HAP-1 (cell line): Measurements from ENCODE around the gene ITPK1.

Experiments used
- DNase-seq, 2 experiments: peaks; one replicate each; pipeline ENCODE4 v3.0.0-alpha.2; 2016 to 2020; ENCODE audit warnings: low spot score in 2 of 2
- H3K27me3 ChIP-seq: fragments of 250-450 bp; sonication (Bioruptor Pico); 2 replicates; pipeline ENCODE4 v1.5.1; 2020; ENCODE audit warnings: low read depth, mild to moderate bottlenecking, moderate library complexity
- H3K36me3 ChIP-seq: fragments of 250-450 bp; sonication (Bioruptor Pico); replicated peaks from 2 replicates; pipeline ENCODE4 v1.5.1; 2020; ENCODE audit warnings: mild to moderate bottlenecking
- H3K4me1 ChIP-seq: fragments of 250-450 bp; sonication (Bioruptor Pico); 2 replicates; pipeline ENCODE4 v1.5.1; 2020; ENCODE audit warnings: mild to moderate bottlenecking
- H3K4me3 ChIP-seq: fragments of 250-450 bp; sonication (Bioruptor Pico); 2 replicates; pipeline ENCODE4 v1.5.1; 2020; ENCODE audit warnings: mild to moderate bottlenecking, moderate library complexity
- H3K9me3 ChIP-seq: fragments of 250-450 bp; sonication (Bioruptor Pico); 2 replicates; pipeline ENCODE4 v1.5.1; 2020; ENCODE audit warnings: mild to moderate bottlenecking, moderate library complexity
- in situ Hi-C: fragments of 300-500 bp; cut with MboI; formaldehyde crosslinking; loops from 3 replicates; pipeline ENCODE4 v1.14.3; 2020; ENCODE audit warnings: low sequenced_read_pairs, inconsistent platforms, mixed read lengths

ITPK1 gene

DNA sequence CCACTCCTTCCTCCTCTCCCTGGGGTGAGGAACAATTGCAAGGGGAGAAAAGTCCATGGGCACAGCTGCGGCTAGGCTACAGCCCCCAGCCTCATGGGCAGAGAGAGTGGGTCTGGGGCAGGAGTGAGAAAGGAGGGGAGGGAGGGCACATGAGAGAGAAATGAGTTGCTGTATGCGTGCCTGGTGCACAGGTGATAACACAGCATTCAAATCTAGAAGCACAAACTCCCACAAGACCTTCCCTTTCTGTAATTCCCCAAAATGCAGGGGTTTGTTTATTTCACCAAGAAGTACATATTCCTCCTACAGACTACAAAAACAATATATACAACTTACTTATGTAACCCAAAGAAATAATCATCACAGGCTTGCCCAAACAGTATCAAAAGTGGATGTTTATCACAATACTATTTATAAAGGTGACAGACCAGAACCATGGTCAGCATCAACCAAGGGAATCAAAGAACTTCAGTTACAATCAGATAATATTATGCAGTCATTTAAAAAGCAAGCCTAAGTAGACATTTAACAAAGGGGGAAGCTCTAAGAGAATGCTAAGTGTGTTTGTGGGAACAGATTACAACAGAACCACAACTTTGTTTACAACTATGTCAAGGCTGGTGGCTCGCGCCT is 54.2 kb downstream of the ITPK1 start:
- Histone ChIP-seq H3K36me3 (no peaks in the 10 kb centered on the region), H3K9me3 (no peaks in the 10 kb centered on the region), H3K27me3 (no peaks in the 10 kb centered on the region), H3K4me1 (no peaks in the 10 kb centered on the region), H3K4me3 (no peak overlapping the region)
- in situ Hi-C loops: no loop called here
- no peak for DNase-seq

DNA sequence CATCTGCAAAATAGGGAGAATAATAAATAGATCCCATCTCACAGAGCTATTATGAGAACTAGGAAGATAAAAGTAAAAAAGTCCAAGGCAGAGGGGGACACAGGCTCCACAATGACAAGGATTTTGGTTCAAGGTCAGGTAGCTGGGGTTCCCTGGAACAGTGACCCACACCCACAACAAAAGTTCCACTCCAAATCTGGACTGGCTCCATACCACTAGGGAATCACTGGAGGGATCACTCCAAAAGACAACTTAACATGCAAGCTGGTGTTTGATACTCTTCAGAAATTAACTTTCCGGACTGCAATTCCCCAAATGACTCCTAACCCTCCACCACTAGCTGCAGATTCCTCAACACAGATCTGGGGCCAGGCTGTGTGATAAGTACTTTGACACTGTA is 54.9 kb downstream of the ITPK1 start:
- H3K36me3 ChIP-seq: no peaks in the 10 kb centered on the region
- no peak for DNase-seq
- in situ Hi-C loops: no loop called here
- H3K27me3 ChIP-seq: no peaks in the 10 kb centered on the region
- no peak overlapping the region for H3K4me3 ChIP-seq
- H3K4me1 ChIP-seq: no peaks in the 10 kb centered on the region
- H3K9me3 ChIP-seq: no peaks in the 10 kb centered on the region

DNA sequence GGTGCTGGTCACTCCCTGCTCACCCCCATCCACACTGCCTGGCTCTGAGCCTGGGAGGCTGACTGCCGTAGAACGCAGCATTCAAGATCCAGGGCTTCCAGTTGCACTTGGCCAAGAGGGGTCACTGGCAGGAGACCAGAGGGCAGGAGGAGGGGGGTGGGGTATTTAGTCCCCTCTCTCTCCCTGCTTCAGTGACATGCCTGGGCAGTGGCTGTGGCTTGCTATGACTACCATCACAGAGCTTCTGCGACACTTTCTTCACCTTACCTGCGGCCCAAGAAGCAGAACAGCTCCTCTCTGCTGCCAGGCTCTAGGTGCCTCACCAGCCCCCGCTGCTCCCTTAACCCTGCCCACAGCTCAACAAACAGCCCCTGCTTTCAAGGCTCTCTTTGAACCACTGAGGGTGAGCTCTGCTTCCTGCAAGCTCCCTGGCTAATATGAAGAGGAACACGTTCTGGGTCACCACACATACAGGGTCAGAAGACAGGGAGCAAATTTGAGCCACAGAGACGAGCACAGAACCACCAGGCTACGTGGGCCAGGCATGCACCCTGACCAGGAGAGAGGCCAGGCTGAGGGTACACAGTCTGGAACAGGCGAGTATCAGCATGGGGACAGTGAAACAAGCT is 55.7 kb downstream of the ITPK1 start:
- no peak overlapping the region for H3K4me3 ChIP-seq
- H3K27me3 ChIP-seq: no peaks in the 10 kb centered on the region
- H3K4me1 ChIP-seq: no peaks in the 10 kb centered on the region
- no peaks in the 10 kb centered on the region for H3K36me3 ChIP-seq
- no peak for DNase-seq
- H3K9me3 ChIP-seq: no peaks in the 10 kb centered on the region
- in situ Hi-C loops: no loop called here

DNA sequence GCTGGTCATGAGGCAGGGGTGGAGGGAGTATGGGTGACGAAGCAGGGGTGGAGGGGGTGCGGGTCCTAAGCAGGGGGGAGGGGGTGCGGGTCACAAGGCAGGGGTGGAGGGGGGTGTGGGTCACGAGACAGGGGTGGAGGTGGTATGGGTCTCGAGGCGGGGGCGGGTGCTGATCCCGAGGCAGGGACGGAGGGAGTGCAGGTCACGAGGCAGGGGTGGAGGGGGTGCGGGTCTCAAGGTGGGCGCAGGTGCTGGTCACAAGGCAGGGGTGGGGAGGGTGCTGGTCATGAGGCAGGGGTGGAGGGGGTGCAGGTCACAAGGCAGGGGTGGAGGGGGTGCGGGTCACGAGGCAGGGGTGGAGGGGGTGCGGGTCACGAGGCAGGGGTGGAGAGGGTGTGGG is 56.5 kb downstream of the ITPK1 start:
- Histone ChIP-seq H3K4me3 (no peak overlapping the region), H3K9me3 (no peaks in the 10 kb centered on the region), H3K27me3 (no peaks in the 10 kb centered on the region), H3K36me3 (no peaks in the 10 kb centered on the region), H3K4me1 (no peaks in the 10 kb centered on the region)
- no peak for DNase-seq
- in situ Hi-C loops: no loop called here

DNA sequence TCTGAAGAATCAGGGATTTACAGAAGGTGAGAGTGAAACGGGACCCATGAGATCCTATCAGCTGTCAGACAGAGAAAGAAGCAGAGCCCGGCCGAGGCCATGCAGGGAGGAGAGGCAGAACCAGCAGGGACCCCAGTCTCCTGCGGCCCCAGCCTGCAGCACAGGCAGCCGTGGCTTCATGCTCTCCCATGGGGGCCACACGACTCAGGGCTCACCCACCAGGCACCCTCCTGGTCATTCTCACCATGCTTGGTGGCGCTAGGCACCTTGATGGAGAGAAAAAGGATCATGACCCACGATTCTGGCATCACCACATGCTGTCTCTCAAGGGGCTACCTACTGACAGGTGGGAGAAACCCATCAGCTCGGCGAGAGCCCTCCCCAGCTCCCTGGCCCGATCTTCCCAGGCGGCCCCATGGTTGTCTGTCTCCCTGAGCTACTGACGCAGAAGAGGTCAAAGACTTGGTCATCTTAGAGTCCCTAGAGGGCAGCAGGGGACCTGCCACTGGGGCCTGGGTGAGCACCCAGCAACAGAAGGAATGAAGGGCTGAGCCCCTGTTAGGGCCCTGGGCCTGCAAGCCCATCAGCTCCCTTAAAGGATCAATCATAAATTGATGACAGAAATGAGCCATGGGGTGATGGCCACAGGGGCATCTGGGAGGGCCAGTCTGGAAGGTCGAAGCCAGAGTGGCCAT is 58.0 kb downstream of the ITPK1 start:
- in situ Hi-C loops: no loop called here
- Histone ChIP-seq H3K4me1 (no peaks in the 10 kb centered on the region), H3K4me3 (no peak overlapping the region), H3K9me3 (no peaks in the 10 kb centered on the region), H3K27me3 (no peaks in the 10 kb centered on the region), H3K36me3 (no peaks in the 10 kb centered on the region)
- no peak for DNase-seq

DNA sequence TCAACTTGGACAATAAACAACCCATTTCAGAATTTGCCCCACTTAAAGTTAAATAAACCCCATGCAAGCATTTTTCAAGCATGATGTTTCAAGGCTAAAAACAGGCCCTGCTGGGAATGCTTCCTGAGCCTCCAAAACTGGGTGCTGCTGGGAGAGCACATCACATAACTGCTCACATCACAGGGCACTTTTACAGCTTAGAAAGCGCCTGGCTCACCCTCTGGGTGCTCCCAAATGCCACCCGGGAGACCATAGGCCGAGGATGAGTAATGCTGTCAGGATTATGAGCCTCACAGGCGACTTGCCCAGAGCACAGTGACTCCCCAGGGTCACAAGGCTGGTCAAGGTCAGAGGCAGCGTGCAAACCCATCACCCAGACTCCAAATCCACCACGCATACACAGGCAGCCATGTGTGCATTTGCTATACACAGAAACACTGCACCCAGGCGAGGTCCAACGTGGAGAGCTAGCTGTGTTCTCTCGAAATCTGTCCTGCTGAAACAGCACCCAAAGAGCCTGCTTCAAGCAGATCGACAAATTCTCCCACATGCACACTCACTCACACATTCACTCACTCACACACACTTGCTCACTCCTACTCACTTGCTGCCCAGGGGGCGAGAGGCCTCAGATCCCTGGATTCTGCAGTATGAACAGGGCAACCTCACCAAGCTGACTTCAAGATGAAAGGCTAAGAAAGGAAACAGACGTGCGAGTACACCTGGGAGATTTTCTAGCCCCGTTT is 58.7 kb downstream of the ITPK1 start:
- in situ Hi-C loops: no loop called here
- no peaks in the 10 kb centered on the region for H3K9me3 ChIP-seq
- H3K36me3 ChIP-seq: no peaks in the 10 kb centered on the region
- no peaks in the 10 kb centered on the region for H3K27me3 ChIP-seq
- peaks cover 6% of the 10 kb centered on the region for H3K4me1 ChIP-seq
- DNase-seq: no peak
- no peak overlapping the region for H3K4me3 ChIP-seq

DNA sequence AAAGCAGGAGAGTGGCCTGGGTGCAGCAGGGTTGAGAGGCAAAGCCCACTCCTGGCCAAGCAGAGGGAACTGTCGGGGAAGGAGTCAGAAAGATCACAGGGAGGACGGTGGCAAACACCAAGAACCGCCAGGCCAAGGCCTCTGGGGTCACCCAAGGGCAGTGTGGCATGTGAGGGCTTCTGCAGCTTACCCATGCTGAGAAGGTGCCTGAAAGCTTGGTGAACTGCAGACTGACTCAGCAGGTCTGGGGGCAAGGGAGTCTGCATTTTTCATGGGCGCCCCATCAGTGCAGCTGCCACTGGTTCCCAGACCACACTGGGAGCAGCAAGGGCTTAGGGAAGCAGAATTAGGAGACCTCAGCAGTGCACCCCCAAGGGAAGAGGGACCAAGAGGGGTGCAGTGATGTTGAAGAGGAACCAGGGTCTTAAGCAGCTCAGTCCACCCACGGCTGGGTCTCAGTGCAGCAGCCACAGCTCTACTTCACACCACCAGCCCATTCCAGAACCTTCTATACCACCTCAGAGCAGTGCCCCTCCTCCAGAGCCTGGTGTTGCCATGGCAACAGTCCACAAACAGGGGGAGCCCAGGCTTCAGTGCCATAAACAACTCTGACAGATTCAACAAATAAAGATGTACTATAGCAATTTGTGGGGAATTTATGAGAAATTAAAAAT is 59.4 kb downstream of the ITPK1 start:
- no peak for DNase-seq
- no peaks in the 10 kb centered on the region for H3K27me3 ChIP-seq
- no peaks in the 10 kb centered on the region for H3K9me3 ChIP-seq
- peaks cover 11% of the 10 kb centered on the region for H3K4me1 ChIP-seq
- in situ Hi-C loops: no loop called here
- no peaks in the 10 kb centered on the region for H3K36me3 ChIP-seq
- H3K4me3 ChIP-seq: no peak overlapping the region

DNA sequence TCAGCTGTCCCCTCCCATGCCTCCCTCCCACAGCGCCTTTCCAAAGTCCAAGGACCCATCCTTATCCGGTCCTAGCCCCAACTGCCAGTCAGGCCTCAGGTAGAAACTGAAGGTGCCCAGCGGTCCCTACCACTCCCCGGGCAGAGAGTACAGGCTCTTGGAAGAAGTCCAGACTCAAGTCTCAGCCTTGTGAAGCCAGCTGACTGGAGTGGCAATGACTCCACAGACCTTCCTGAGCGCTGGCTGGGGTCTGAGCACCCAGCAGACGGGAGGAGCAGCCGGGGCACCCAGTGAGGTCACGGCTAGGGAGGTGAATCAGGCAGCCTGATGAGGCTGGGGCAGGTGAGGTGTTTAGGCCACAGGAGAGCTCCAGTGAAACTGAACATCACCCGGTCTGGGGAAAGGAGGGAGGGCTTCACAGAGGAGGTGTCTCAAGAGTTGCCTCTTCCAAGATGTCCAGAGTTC is 60.0 kb downstream of the ITPK1 start:
- Histone ChIP-seq H3K36me3 (no peaks in the 10 kb centered on the region), H3K27me3 (no peaks in the 10 kb centered on the region), H3K4me1 (peaks cover 11% of the 10 kb centered on the region), H3K9me3 (no peaks in the 10 kb centered on the region), H3K4me3 (no peak overlapping the region)
- in situ Hi-C loops: no loop called here
- DNase-seq: no peak

DNA sequence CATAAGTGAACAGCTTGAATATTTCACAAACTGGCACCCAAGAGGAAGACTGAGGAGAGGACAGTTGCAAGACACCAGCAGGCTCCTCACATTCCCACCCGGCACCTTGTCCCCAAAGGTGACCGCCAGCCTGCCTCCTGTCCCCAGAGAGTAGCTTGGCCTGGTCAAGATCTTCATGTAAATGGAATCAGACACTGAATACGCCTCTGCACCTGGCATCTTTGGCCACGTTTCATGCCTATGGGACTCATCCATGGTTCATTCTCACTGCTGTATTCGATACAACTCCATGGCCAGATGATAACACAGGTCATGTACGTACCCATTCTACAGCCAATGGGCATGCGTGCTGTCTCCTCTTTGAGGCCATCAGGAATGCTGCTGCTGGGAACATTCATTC is 60.8 kb downstream of the ITPK1 start:
- Histone ChIP-seq H3K36me3 (no peaks in the 10 kb centered on the region), H3K4me1 (peaks cover 11% of the 10 kb centered on the region), H3K9me3 (no peaks in the 10 kb centered on the region), H3K4me3 (no peak overlapping the region), H3K27me3 (no peaks in the 10 kb centered on the region)
- no peak for DNase-seq
- in situ Hi-C loops: no loop called here

DNA sequence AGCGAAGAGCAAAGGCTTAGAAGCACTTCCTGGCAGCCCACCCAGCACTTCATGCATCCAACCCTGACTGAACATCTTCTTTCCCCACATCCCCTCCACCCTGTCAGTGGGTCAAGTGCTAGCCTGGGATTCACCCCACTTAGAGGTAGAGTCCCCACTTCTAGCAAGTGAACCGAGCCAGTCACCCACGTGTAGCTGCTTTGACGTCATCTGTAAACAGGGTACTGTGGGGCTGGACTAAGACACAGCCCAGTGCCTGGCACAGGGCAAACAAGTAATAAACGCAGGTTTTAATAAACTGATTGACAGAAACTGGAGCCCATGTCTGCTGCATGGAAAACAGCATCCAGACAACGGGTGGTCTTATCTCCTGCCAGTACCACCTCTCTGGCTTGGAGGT is 61.7 kb downstream of the ITPK1 start:
- H3K4me3 ChIP-seq: no peak overlapping the region
- H3K36me3 ChIP-seq: no peaks in the 10 kb centered on the region
- in situ Hi-C loops: no loop called here
- H3K9me3 ChIP-seq: no peaks in the 10 kb centered on the region
- H3K27me3 ChIP-seq: no peaks in the 10 kb centered on the region
- peaks cover 11% of the 10 kb centered on the region for H3K4me1 ChIP-seq
- DNase-seq: no peak

DNA sequence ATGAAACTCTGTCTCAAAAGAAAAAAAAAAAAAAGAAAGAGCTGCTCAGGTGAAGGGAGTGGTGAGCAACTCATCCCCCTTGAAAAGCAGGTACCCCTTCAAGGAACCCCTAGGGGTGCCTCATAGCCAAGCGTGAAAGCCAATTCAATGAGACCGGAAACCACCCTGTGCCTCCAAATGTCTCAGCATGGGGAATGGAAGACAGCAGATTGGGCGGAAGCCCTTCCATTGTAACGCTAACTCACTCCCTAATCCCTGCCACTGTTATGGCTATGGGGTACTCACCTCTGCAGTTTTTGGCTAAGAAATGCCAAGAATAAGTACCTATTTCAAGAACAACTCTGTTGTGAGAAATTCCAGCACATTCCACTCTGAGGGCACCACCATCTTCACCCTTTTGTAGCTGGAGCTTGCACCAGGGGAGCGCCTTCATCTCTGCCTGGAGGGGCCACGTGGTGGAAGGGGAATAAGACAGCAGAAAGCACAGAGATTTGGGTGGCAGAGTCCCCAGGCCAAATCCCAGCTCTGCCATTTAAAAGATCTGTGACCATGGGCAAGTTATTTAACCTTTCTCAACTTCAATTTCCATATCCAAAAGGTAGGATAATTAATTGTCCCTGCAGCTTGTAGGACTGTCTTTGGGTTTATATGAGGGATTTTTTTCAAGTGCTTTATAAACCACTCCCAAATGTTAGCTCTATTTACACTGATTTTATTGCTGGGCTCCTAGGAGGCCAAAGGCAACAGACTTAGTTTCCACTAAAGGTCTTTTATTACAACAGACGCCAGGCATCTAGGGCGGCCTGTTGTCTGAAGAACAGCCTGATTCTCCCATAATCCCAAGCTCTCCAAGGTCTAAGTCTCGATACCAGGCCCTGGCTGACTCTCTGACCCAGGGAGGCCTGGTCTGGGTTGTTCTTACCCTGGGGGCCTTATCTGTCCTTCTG is 63.9 kb downstream of the ITPK1 start:
- DNase-seq: peak; percentile 44 to 57
- Histone ChIP-seq H3K36me3 (no peaks in the 10 kb centered on the region; the same call in 1 of the 2 replicates), H3K27me3 (no peaks in the 10 kb centered on the region), H3K9me3 (no peaks in the 10 kb centered on the region), H3K4me3 (no peak overlapping the region), H3K4me1 (peaks cover 11% of the 10 kb centered on the region)
- in situ Hi-C loops: no loop called here

DNA sequence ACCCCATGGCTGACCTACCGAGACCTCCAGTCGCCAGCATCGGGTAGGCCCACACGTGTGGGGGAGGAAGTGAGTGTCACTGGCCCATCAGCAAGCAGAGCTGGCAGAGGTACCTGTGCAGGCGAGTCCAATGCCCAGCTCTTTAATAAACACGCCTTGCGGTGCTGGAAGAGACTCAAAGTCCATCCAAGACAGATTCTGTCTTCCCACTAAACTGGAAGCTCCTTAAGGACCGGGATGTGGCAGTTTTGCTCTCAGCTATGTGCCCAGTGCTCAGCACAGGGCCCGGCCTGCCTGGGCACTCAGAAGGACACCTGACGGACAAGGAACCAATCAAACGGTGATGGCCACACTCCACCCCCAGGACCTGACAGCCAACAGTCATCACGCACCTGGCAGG is 65.0 kb downstream of the ITPK1 start:
- Histone ChIP-seq H3K9me3 (no peaks in the 10 kb centered on the region), H3K36me3 (no peaks in the 10 kb centered on the region; the same call in 1 of the 2 replicates), H3K27me3 (no peaks in the 10 kb centered on the region), H3K4me3 (no peak overlapping the region), H3K4me1 (peaks cover 11% of the 10 kb centered on the region)
- in situ Hi-C loops: no loop called here
- DNase-seq: no peak
